IPS-NIHi7 (cell line): Measurements from ENCODE around the gene LIX1.
A peak's percentile ranks its signal among the peaks of the same experiment; 100 is the strongest.
"Not testable (repeated sequence)": the region's sequence is repeated elsewhere in the genome, so short reads cannot be mapped to it uniquely, and the experiment has no call there.

ENCODE experiments used
- DNase-seq: peaks from one replicate; pipeline ENCODE4 v3.0.0; 2012; ENCODE audit warnings: mixed read lengths; ENCODE audit errors: extremely low spot score

The LIX1 gene

DNA sequence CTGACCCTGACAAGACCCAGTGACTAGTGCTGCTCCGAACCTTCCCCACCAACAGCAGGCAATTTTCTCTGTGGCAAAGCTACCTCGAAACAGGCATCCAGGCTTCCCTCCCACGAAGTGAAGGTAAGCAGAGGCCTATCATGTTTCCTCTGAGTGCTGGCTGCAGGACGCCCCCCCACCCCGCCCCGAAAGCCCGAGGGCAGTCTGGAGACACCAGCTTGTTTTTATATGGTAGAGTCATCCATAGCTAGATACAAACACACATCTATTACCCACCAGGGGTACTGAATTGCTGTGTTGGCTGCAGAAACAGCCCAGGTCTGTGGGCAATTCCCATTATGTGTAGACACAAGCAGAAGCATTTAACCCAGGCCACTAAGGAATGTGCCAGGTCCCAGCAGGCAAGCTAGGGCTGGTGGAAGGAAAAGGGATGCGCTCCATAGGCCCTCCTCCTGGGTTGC lies 40.4 kb downstream of the LIX1 start:
- peak; percentile 47 for DNase-seq

DNA sequence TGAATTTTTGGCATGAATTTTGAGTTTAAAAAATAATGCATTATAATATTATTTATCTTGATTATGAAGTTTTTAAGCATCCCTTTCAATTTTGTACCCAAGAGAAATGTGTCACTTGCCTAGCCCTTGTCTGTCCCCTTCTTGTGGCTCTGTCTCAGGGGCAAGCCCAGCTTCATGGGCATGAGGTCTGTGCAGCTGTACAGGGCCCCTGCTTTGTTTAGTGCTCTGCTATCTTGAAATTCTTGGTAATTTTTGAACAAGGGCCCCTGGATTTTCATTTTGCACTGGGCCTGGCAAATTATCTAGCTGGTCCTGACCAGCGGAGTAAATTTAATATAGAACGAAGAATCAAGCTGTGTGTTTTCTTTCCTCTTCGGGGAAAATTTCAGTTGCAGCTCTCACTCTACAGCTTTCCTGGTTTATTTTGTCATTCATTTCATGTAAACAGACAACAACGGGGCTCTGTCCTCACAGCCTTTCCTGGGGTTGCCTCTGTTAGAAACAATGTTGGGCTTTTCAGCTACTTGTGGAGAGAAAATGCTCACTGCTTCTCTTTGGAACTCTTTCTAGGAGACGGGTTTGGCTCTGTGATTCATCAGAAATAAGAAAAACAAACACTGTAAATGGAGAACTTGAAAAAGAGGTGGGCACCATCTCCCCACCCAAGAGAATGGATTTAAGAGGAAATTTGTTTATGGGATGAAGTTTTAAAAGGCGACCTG lies 41.1 kb downstream of the LIX1 start:
- no peak for DNase-seq

DNA sequence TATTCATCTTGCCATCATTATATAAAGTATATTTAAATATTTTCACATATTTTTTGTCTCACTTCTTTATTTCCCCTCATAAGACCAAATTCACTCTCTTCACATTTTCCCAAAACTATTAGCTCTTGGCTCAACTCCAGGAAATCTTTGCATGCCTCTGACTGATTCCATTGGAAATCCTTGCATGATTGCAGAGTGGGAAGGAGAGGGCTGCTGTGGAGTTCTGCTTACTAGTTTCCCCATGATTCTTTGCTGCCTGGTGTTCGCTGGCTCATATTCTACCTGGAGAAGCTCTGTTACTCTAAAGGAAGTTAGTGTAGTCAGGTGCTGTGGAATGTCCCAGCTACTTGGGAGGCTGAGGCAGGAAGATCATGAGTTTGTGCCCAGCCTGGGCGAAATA lies 41.9 kb downstream of the LIX1 start:
- DNase-seq = no peak

DNA sequence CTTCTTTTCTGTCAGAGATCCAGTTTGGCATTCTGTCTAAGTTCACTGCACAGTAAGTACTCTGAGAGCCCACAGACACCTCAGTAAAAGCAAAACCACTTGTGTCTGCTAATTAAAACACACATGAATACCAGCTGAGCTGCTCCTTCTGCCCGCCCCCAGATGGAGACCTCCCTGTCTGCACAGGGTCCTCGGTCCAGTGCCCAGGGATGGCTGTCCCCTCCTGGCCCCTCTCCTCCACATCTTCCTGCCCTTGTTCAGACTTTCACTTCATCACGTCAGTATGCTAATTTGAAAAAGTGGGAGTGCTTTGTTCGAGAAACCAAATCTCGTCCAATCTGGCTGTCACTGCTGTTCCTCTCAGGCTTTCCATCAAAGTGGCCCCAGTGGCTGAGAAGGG lies 43.5 kb downstream of the LIX1 start:
- DNase-seq = no peak

DNA sequence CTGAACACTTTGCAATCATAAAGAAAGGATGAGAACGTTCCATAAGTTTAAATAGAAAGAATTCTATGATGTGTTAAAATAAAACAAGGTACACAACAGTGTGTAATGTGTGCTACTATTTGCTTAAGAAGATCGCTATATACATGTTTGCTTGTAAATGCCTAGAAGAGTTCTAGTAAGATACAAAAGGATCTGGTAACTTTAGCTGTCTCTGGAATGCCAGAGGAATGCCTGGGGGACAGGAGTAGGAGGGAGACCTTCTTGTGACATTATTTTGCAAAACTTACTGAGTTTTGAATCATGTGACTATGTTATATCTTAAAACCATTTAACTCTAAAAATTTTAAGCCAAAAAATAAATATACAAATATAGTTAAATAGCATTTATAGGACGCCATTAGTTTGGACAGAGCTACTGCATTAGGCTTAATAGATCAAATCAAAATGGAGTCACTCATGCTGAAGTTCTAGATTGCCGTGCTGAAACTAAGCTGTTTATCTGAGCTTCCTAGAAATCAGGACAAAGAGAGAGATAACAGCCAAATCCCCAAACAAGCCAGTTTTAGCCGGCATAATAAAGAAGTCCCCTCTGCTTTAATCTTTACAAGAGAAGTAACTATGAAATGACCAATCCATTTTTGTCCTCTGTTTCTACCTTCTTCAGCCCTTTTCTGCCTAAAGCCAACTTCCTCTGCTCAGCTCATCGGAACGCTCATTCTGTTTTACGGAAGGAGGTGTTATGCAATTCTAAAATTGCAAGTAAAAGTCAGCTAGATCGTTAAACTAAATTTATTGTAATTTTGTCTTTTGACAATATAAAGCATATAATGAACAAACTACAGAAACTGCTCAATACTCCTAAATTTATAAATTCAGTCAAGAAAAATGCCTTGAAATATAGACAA lies 44.8 kb downstream of the LIX1 start:
- DNase-seq = no peak

DNA sequence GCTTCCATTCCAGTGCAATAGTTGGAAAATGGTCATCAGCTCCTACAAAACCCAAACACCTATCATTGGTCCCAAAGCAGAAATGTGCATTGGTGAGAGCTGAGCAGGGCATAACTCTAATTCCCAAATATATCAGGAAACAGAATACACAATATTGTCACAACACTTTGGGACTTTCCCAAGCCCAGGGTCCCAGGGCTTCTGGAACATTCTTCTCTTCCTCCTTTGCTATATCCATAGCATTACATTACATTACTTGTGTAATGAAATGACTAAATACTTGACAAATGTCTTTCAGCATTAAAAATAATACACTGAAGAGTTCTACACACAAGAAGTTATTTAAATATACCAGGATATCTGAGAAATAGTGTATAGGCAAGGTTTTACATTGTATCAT lies 45.6 kb downstream of the LIX1 start:
- no peak for DNase-seq

DNA sequence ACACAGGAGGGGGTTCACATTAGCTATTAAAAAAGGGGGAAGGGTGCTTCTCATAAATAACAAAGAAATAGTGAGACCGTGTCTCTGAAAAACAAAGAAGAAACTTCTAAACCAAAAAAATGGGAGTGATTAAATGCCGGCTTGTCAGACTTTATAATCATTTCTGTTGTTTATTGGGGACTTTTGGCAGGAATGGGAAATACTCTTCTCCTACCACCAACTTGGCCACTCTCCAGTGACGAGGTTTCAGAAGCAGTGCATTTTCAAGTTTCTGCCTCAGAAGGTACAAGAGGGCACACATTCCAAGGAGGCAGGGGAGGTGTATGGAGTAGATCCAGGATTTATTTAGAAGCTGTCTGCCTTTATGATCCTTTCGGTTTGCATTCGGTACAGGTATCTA lies 46.2 kb downstream of the LIX1 start:
- DNase-seq = no peak

DNA sequence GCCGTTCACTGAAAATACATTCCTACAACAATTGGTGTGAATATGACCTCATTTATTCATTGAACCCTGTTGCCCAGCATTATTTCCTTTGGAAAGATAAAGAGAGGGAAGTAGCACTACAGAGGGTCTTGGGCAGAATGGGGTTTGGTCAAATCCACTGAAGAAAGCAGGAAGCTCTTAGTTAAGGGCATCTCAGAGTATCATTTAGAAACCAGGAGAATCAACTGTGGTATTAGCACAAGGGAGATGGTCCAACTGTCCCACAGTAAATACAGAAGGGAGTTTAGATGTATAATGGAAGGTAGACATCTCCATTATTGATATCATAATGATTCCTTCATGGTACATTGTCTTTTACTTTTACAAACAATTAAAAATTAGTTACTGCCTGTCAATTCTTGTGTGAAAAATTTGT lies 47.1 kb downstream of the LIX1 start:
- no peak for DNase-seq

DNA sequence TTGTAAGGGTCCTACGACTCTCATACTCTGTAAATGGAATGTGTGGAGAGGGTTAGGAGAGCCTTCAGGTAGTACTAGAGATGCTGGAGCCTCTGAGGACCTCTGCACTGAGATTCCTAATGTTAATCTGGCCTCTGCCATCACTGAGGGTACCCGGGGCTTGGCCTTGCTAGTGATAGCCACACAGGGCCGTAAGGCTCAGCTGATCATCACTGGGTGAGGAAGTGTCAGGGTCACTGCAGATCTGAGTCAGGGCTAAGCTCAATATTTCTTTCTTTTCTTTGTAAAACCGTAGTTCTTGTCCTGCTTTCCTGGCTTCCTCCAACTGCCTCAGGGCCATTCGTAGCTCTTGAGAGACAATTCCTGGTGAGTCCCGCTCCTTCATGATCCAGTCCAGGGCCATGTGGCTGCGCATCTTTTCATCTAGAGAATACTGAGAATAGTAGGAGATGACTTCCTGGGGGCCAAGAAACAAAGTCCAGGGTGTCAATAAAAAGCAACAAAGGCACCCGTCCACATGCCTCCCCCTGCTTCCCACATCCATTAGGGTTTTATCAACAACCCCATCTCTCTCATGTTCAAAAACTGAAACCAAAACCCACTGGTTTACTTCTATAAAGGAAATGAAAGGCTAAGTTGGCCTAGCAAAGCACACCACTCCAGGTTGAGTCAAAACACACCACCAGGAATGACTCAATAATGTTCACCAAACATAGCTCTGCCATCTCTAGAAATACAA lies 47.7 kb downstream of the LIX1 start:
- no peak for DNase-seq

DNA sequence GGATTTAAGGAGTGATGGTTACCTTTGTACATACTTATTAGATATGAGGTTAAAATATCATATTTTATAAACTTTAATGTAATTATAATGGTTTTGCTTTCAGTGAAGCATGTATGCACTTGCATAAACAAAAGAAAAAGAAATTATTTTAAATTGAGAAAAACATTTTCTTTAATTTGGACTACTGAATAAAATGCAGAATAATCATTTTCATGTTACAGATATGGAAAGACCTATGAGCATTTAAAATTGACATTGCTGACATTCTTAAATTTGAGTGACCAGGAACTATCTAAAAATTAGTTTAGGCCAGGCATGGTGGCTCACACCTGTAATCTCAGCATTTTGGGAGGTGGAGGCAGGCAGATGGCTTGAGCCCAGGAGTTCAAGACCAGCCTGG lies 49.2 kb downstream of the LIX1 start:
- no peak for DNase-seq

DNA sequence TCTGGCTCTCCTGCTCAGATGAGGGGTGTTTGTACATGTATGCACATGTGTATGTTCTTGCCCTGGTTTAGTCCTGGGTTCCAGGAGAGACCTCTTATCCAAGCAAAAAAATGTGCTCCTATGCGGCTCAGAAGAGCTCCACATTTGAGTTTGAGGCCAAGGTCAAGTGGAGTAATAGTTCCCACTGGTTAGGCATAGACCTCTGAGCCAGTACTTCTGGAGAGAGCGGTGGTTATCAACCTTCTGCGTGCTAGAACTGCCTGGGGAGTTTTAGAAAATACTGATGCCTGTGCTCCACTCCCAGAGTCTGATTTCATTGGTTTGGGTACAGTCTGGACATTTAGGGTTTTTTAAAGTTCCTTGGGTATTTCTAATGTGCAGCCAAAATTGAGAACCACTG lies 51.5 kb downstream of the LIX1 start:
- no peak for DNase-seq

DNA sequence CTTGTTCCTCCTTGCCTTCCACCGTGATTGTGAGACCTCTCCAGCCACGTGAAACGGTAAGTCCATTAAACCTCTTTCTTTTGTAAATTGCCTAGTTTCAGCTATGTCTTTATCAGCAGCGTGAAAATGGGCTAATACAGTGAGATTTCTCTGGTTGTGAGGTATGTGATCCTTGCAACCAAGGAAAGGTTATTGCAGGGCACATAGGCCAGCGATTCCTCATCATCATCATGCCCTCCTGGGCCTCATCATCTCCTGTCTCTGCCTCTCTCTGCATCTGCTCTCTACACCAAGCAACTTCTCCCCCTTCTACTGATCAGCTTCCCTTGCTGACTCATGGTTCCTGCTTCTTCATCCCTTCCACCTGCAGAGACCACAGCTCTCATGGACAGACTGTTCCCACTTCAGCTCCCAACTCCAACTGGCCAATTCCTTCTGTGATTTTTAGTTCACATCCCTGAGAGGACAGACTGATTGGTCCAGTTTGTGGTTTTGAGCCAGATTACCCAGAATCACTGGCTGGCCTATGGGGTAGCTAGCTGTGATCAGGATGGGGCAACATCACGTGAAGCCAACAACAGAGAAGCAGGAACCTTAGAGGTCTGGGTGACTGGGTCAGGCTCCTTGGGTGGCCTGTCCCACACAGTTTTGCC lies 53.1 kb downstream of the LIX1 start:
- no peak for DNase-seq

DNA sequence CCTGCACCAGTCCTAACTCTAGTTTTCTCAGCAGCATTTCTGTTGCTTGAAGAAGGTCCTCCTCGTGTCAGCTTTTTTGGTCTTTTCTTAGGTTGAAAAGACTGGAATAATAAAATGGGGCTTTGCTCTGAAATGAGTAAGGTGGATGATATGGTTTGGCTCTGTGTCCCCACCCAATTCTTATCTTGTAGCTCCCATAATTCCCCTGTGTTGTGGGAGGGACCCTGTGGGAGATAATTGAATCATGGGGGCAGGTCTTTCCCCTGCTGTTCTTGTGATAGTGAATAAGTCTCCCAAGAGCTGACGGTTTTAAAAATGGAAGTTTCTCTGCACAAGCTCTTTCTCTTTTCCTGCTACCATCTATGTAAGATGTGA lies 53.6 kb downstream of the LIX1 start:
- no peak for DNase-seq

DNA sequence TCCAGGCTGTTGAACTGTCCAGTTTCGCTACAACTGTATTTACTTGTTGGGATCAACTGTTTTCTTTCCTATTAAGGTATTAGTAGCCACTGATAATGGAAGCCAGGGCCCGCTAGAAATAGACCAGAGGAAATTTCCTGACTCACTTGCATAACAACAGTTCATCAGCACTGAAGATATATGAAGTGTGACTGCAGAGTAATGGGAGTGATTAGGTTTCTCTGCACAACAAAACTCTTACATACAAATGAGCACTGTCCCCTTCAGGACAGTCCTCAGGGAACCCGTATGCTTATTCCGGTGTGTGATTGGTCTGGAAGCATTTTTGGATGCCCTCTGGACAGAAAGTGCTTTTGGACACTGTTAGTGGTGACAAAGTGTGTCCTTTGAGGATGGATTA lies 55.3 kb downstream of the LIX1 start:
- no peak for DNase-seq

DNA sequence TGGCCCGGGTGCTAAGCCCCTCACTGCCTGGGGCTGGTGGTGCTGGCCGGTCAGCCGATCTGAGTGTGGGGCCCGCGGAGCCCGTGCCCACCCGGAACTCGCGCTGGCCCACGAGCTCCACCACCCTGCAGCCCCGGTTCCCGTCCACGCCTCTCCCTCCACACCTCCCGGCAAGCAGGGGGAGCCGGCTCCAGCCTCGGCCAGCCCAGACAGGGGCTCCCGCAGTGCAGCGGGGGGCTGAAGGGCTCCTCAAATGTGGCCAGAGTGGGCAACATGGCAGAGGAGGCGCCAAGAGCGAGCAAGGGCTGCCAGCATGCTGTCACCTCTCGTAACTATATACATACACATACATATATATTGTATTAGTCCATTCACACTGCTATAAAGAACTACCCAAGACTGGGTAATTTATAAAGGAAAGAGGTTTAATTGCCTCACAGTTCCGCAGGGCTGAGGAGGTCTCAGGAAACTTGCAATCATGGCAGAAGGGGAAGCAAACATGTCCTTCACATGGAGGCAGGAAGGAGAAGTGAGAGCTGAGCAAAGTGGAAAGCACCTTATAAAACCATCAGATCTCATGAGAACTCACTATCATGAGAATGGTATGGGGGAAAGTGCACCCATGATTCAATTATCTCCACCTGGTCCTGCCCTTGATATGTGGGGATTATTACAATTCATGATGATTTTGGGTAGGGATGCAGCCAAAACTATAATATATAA lies 56.8 kb downstream of the LIX1 start:
- no peak for DNase-seq

DNA sequence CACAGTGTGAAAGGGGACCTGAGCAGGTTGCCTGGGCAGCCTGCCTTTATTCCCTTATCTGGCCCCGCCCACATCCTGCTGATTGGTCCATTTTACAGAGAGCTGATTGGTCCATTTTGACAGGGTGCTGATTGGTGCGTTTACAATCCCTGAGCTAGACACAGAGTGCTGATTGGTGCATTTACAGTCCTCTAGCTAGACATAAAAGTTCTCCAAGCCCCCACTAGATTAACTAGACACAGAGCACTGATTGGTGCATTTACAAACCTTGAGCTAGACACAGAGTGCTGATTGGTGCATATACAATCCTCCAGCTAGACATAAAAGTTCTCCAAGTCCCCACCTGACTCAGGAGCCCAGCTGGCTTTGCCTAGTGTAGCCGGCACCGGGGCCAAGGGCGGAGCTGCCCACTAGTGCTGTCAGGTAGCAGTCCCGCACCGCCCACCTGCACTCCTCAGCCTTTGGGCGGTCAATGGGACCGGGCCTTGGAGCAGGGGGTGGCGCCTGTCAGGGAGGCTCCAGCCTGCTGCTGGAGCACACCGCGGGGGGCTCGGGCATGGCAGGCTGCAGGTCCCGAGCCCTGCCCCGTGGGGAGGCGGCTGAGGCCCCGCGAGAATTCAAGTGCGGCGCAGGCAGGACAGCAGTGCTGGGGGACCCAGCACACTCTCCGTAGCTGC lies 57.5 kb downstream of the LIX1 start:
- DNase-seq = not testable (repeated sequence)

DNA sequence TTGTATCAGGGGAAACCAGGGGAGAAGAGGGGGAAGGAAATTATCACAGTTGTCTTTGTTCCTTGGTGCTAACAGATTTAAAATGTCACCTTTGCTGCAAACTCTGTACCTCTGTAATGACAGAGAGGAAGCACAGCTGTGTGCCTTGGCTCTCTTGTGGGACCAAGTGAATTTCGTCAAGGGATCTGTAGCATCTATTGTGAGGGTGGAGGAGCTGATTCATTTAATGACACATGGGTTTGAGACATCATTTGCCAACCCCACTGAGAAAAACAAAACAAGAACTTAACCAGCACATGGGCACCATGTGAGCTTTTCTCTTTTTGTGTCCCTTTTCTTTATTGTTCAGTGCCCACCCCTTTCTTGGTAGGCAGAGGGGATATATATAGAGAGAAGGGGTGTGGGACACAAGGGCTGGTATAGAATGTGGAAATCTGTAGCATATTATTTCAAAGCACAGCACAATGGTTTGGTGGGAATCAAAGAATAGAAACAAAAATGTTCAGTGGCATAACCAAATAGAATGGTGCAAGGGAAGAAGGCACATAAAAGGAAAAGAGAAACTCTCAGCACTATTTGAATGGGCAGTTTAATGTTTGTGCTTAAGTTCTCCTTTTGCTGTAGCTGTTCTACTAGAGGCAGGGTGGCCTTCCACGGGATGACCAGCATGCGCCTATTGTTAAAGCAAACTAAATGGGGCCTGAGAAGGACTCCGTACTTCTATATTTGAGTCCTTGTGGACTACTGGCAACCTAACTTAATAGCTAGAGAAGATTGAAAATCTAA lies 63.3 kb downstream of the LIX1 start:
- no peak for DNase-seq

DNA sequence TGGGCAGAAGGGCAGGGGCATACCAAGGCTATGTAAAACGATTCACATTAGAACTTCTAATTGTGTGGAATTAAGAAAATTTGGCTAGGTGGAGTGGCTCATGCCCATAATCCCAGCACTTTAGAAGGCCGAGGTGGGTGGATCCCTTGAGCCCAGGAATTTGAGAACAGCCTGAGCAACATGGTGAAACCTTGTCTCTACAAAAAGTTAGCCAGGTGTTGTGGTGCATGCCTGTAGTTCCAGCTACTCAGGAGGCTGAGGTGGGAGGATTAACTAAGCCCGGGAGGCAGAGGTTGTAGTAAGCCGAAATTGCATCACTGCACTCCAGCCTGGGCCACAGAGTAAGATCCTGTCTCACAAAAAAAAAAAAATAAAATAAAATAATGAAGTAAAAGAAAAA lies 65.2 kb downstream of the LIX1 start:
- no peak for DNase-seq

DNA sequence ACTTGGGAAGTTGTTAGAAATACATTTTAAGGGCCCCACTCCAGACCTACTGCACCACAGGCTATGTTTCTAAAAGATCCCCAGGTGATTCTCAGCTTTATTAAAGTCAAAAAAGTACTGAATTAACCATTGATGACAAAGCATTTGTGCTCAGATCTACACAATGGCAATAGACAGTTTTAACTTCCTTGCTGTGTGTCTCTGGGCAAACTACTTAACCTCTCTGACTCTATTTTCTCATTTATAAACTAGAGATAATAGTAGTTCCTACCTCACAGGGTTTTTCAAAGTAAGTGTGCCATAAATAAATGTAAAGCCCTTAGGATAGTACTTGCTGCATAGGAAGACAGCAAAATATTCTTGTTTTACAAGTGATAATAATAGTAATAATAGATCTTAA lies 66.3 kb downstream of the LIX1 start:
- DNase-seq = no peak

DNA sequence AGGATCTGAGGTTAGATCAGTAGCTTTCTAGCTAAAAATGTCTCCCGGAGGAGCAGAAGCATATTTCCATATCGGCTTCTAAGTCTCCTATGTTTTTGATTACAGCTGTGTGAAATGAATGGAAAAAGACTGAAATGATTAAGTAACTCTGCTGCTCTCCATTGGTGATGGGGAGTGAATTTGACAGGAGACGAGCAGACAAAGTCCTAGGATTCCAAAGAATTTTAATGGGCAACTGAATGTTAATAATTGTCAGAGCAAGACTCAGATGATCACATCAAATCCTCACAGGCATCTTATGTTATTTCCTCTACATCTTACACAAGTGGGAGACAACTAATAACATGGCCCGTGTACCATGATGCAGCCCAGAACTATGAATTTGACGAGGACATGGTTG lies 66.8 kb downstream of the LIX1 start:
- no peak for DNase-seq
